Testis (tissue), 3 donors: Measurements from ENCODE around the gene TESPA1. TPM values are rescaled to one million over a fixed set of nuclear protein-coding genes. Genes with fewer than 3 reads are reported as not detected.

Experiments
- DNase-seq: peaks from one replicate; pipeline ENCODE4 v3.0.0-alpha.2; 2019
- H3K27ac ChIP-seq, 2 donors: fragments of 200-600 bp; sonication (generic); one replicate each; pipeline ENCODE4 v1.5.1; 2019
- H3K27me3 ChIP-seq: fragments of 200-600 bp; sonication (generic); one replicate; pipeline ENCODE4 v1.5.1; 2019
- H3K36me3 ChIP-seq: fragments of 200-600 bp; sonication (generic); one replicate; pipeline ENCODE4 v1.5.1; 2017; ENCODE audit warnings: low read depth; ENCODE audit errors: missing control alignments
- H3K4me1 ChIP-seq: fragments of 200-600 bp; sonication (generic); one replicate; pipeline ENCODE4 v1.5.1; 2019
- H3K4me3 ChIP-seq, 2 donors: fragments of 200-600 bp; sonication (generic); one replicate each; pipeline ENCODE4 v1.5.1; 2017 to 2019
- H3K9me3 ChIP-seq: fragments of 200-600 bp; sonication (generic); one replicate; pipeline ENCODE4 v1.5.1; 2017
- POLR2A ChIP-seq: fragments of 450-650 bp; IDR thresholded peaks from one replicate; pipeline ENCODE4 v1.6.1; 2017; ENCODE audit warnings: antibody characterized with exemption, mild to moderate bottlenecking, moderate library complexity
- WGBS, 2 donors: methylation state at CpG; one replicate each; pipeline ENCODE4 v1.1.5; 2018; 5-methylcytosine and 5-hydroxymethylcytosine counted together
- intact Hi-C: fragments of 100-400 bp; cut with DNase I; formaldehyde crosslinking; loops from one replicate; pipeline ENCODE4 v1.15.1; 2023; ENCODE audit warnings: low total_unique reads
- polyA plus RNA-seq: library from polyadenylated mRNA; stranded (reverse); fragments of 350-450 nt; fragmentation: Illumina TruSeq; extraction: RNeasy Lipid Tissue Mini Kit (QIAGEN cat#74804); gene quantifications from one replicate; pipeline ENCODE4 v1.2.3, GENCODE V29; 2014; ENCODE audit warnings: low read depth, low replicate concordance; ENCODE audit not compliant: insufficient read depth
- total RNA-seq, 2 donors: library from RNA; depleted of rRNA; stranded (reverse); fragments of >200 nt; gene quantifications; one replicate each; pipeline ENCODE4 v1.2.3, GENCODE V29; 2016
- TF ChIP-seq, protein P1 (sequence below), 3 experiments: fragments of 450-650 bp in 2 of 3; fragments of 200-600 bp in 1 of 3; sonication (generic) in 1 of 3; IDR thresholded peaks; one replicate each; pipeline ENCODE4 v1.5.1; 2016 to 2019; ENCODE audit warnings: antibody characterized with exemption in 3 of 3, mild to moderate bottlenecking in 2 of 3, moderate library complexity in 1 of 3

TESPA1 gene
- total and polyA plus RNA-seq, 3 donors from 2014 or later: 0.79 to 1.7 (median 0.87) TPM

DNA sequence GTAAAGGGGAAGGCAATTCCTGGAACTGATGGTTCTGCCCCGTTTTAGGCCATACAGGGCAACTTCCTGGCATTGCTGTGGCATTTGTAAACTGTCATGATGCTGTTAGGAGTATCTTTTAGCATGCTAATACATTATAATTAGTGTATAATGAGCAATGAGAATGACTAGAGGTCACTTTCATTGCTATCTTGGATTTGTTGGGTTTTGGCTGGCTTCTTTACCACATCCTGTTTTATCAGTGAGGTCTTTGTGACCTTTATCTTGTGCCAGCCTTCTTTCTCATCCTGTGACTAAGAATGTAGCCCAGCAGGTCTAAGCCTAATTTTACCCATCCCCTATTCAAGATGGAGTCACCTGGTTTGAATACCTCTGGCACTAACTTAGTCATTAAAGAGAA lies 51.2 kb downstream of the TESPA1 start:
- Histone ChIP-seq H3K27ac (no peak overlapping the region), H3K27me3 (no peaks in the 10 kb centered on the region), H3K4me3 (no peak overlapping the region), H3K9me3 (no peaks in the 10 kb centered on the region), H3K4me1 (no peaks in the 10 kb centered on the region), H3K36me3 (no peaks in the 10 kb centered on the region)
- DNase-seq: no peak
- 55 to 85% methylated on average over 1 of the region's 1 CpG for WGBS, 2 donors
- intact Hi-C loops: no loop called here
- TF ChIP-seq POLR2A: no peak
- TF ChIP-seq, protein P1, sequence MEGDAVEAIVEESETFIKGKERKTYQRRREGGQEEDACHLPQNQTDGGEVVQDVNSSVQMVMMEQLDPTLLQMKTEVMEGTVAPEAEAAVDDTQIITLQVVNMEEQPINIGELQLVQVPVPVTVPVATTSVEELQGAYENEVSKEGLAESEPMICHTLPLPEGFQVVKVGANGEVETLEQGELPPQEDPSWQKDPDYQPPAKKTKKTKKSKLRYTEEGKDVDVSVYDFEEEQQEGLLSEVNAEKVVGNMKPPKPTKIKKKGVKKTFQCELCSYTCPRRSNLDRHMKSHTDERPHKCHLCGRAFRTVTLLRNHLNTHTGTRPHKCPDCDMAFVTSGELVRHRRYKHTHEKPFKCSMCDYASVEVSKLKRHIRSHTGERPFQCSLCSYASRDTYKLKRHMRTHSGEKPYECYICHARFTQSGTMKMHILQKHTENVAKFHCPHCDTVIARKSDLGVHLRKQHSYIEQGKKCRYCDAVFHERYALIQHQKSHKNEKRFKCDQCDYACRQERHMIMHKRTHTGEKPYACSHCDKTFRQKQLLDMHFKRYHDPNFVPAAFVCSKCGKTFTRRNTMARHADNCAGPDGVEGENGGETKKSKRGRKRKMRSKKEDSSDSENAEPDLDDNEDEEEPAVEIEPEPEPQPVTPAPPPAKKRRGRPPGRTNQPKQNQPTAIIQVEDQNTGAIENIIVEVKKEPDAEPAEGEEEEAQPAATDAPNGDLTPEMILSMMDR (IDR thresholded peaks at IDR 0.05): no peak

DNA sequence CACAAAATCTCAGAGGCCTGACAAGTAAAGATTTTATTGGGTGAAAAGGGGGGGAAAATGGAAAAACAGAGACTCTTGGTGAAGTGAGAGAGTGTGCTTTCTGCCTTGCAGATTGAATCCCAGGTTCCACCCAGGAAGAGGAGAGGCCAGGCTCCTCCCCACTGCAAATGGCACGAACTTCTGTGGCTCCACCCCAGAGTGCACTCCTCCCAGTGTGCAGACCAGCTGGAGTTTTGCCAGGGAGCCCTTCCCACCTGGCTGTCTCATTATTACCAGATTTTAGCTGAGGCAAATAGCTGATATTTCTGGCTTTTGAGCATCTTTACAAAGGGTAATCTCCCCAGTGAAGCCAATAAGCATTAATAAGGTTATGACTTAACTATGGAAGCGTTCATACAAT lies 51.9 kb downstream of the TESPA1 start:
- Histone ChIP-seq H3K4me3 (no peak overlapping the region), H3K27me3 (no peaks in the 10 kb centered on the region), H3K27ac (no peak overlapping the region), H3K9me3 (no peaks in the 10 kb centered on the region), H3K4me1 (no peaks in the 10 kb centered on the region), H3K36me3 (no peaks in the 10 kb centered on the region)
- no peak for DNase-seq
- WGBS, 2 donors: 58 to 63% methylated on average over 2 of the region's 2 CpGs
- intact Hi-C loops: no loop called here
- TF ChIP-seq POLR2A: no peak
- TF ChIP-seq, protein P1 (IDR thresholded peaks at IDR 0.05): no peak

DNA sequence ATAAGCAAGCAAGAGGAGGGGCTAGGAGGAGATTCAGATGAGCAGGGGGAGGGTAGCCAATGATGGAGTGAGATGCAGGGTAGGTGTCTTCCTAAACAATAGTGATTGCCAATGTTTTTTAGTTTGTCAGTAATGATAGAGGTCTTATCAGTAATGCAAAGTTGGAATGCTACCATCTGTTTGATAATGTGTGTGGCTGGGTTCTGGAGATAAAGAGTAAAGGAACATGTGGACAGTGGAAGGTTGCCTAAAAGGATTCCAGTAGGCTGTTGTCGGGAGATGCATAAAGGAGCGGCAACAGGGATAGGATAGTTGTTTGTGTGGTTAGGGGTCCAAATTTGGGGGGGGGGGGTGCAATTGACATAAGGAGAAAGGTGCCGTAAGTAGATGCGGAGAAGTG lies 52.5 kb downstream of the TESPA1 start:
- Histone ChIP-seq H3K4me3 (no peak overlapping the region), H3K27ac (no peak overlapping the region), H3K27me3 (no peaks in the 10 kb centered on the region), H3K36me3 (no peaks in the 10 kb centered on the region), H3K9me3 (no peaks in the 10 kb centered on the region), H3K4me1 (no peaks in the 10 kb centered on the region)
- intact Hi-C loops: no loop called here
- TF ChIP-seq, protein P1 (IDR thresholded peaks at IDR 0.05): no peak
- TF ChIP-seq POLR2A: no peak
- no peak for DNase-seq
- WGBS, 2 donors: 87 to 90% methylated on average over 4 of the region's 4 CpGs

DNA sequence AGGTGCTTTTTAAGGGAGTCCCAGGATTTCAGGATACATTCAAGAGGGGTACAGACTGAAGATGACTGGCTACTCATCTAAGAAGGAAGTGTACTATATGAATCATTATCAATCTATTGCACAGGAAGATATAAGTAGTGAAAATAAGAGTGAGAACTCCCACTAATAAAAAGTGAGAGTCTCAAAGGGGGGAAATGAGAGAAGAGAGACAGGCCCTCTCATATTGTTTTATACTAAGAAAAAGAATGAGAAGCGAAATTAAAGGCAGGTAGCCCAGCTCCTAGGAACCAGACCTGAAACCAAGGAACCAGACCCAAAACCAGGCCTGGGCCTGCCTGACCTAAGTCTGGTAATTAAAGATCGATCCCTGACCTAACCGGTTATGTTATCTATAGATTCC lies 54.6 kb downstream of the TESPA1 start:
- no peaks in the 10 kb centered on the region for H3K36me3 ChIP-seq
- no peaks in the 10 kb centered on the region for H3K4me1 ChIP-seq
- H3K9me3 ChIP-seq: no peaks in the 10 kb centered on the region
- TF ChIP-seq POLR2A: no peak
- TF ChIP-seq, protein P1 (IDR thresholded peaks at IDR 0.05): no peak
- DNase-seq: no peak
- no peaks in the 10 kb centered on the region for H3K27me3 ChIP-seq
- H3K4me3 ChIP-seq: no peak overlapping the region
- intact Hi-C loops: no loop called here
- H3K27ac ChIP-seq: no peak overlapping the region
- 64 to 92% methylated on average over 3 of the region's 3 CpGs for WGBS, 2 donors

DNA sequence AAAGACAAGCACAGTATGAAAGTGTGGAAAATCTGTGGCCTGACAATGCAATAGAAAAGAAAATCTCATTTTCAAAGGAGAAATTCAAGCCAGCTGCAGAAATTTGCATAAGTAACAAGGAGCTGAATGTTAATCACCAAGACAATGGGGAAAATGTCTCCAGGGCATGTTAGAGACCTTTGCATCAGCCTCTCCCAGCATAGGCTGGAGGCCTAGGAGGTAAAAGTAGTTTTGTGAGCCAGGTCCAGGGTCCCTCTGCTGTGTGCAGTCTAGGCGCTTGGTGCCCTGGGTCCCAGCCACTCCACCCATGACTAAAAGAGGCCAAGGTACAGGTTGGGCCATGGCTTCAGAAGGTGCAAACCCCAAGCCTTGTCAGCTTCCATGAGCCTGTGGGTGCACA lies 58.3 kb downstream of the TESPA1 start:
- no peak overlapping the region for H3K27ac ChIP-seq
- no peaks in the 10 kb centered on the region for H3K27me3 ChIP-seq
- intact Hi-C loops: no loop called here
- TF ChIP-seq, protein P1 (IDR thresholded peaks at IDR 0.05): no peak
- TF ChIP-seq POLR2A: no peak
- H3K9me3 ChIP-seq: no peaks in the 10 kb centered on the region
- DNase-seq: no peak
- no peak overlapping the region for H3K4me3 ChIP-seq
- WGBS, 2 donors: 100% methylated on average over 1 of the region's 1 CpG
- no peaks in the 10 kb centered on the region for H3K4me1 ChIP-seq
- H3K36me3 ChIP-seq: no peaks in the 10 kb centered on the region
